Measurements from ENCODE around the gene MPP7.

- no peak for TF ChIP-seq CTCF (optimal IDR thresholded peaks at IDR 0.05 in 1 of 3, IDR thresholded peaks at IDR 0.05 in 1 of 3, conservative IDR thresholded peaks at IDR 0.05 in 1 of 3; ENCODE audit: extremely low read depth in 1 of 3, insufficient read depth in 2 of 3, low read length in 3 of 3)
- TF ChIP-seq EZH2 (IDR thresholded peaks at IDR 0.05; ENCODE audit: low read length): no peak
Measured at GRCh38 chr10:28302012-28302637, 739 bp downstream of the MPP7 start.

All from keratinocyte (primary cell).